ENCODE results near the gene LRMDA. TPM values are rescaled to one million over a fixed set of nuclear protein-coding genes. Genes with fewer than 3 reads are reported as not detected.

The LRMDA gene
- polyA plus RNA-seq, 1 donor (not counting 4 experiments of a cell fraction or from before 2014, with no cell fraction given), result not detected

DNA sequence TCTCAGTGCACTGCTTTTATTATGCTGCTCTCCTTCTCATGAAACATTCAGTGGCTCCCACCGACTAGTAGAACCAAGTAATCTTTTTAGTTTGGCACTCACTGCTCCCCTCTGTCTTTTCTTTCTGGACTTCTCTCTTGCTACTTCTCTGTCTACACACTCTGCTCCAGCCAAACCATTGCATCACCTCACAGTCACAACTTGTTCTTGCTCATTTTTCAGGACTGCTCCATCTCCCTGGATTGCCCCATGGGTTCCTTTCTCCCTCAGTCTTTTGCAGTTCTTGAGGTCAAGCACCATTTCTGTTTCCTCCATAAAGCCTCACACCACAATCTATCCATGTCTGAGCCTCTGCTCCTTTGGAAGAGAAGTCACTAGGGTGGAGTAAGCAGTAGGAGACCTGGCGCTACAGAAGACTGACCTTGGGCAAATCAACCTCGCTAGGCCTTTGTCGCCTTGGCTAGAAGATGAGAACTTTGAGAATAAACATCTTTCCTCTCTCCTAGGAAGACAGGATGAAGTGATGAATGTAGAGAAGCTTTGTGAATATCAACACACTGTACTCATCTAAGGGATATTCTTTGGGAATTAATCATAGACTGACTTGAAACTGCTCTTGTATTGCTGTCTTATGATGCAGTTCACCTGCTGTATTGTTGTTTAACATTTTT, 186.2 kb downstream of the LRMDA start:
- no peaks in the 10 kb centered on the region for H4K20me1 ChIP-seq (ENCODE audit: control insufficient read depth, extremely low read depth, insufficient read depth, low read length)
- H3K9me3 ChIP-seq (ENCODE audit: control insufficient read depth, low read depth, low read length), result no peaks in the 10 kb centered on the region
- no peak overlapping the region for H3K4me2 ChIP-seq (ENCODE audit: control insufficient read depth, extremely low read depth, insufficient read depth, low read depth, low read length)
- no peak overlapping the region for H2AFZ ChIP-seq (ENCODE audit: control insufficient read depth, low read length)
- TF ChIP-seq CTCF (optimal IDR thresholded peaks at IDR 0.05 in 1 of 3, IDR thresholded peaks at IDR 0.05 in 1 of 3, conservative IDR thresholded peaks at IDR 0.05 in 1 of 3; ENCODE audit: extremely low read depth in 1 of 3, insufficient read depth in 2 of 3, low read length in 3 of 3), result no peak
- TF ChIP-seq EZH2 (IDR thresholded peaks at IDR 0.05; ENCODE audit: low read length), result no peak
- DNase-seq (ENCODE audit: low read depth, low spot score) (no peak), FAIRE-seq (no peak)
- H3K9me1 ChIP-seq (ENCODE audit: control insufficient read depth, extremely low read depth, insufficient read depth, low read length), result no peaks in the 10 kb centered on the region
- no peak overlapping the region for H3K27ac ChIP-seq (ENCODE audit: control insufficient read depth, insufficient read depth, low read length)
- H3K36me3 ChIP-seq (ENCODE audit: control insufficient read depth in 2 of 2, extremely low read depth in 1 of 2, insufficient read depth in 2 of 2, low read length in 2 of 2), result no peaks in the 10 kb centered on the region
- no peak overlapping the region for H3K9ac ChIP-seq (ENCODE audit: control insufficient read depth, extremely low read depth, insufficient read depth, low read length)
- no peaks in the 10 kb centered on the region for H3K79me2 ChIP-seq (ENCODE audit: control insufficient read depth, insufficient read depth, low read length)
- dilution Hi-C loops (cut with MboI; ENCODE audit: extremely low pct_ligation_motif_present, low sequenced_read_pairs), result no loop called here
- no peaks in the 10 kb centered on the region for H3K4me1 ChIP-seq (ENCODE audit: control insufficient read depth, extremely low read depth, insufficient read depth, low read length)
- H3K27me3 ChIP-seq (ENCODE audit: control insufficient read depth, extremely low read depth, insufficient read depth, low read length), result peaks cover 4% of the 10 kb centered on the region
- H3K4me3 ChIP-seq (ENCODE audit: control insufficient read depth in 2 of 3, extremely low read depth in 1 of 3, insufficient read depth in 2 of 3, low read depth in 1 of 3, low read length in 3 of 3), result no peak overlapping the region

GRCh38 chr10:75619635-75620034, 188.2 kb downstream of the LRMDA start:
- Histone ChIP-seq H4K20me1 (ENCODE audit: control insufficient read depth, extremely low read depth, insufficient read depth, low read length) (no peaks in the 10 kb centered on the region), H3K9ac (ENCODE audit: control insufficient read depth, extremely low read depth, insufficient read depth, low read length) (no peak overlapping the region), H3K4me2 (ENCODE audit: control insufficient read depth, extremely low read depth, insufficient read depth, low read depth, low read length) (no peak overlapping the region), H2AFZ (ENCODE audit: control insufficient read depth, low read length) (no peak overlapping the region), H3K36me3 (ENCODE audit: control insufficient read depth in 2 of 2, extremely low read depth in 1 of 2, insufficient read depth in 2 of 2, low read length in 2 of 2) (no peaks in the 10 kb centered on the region), H3K9me1 (ENCODE audit: control insufficient read depth, extremely low read depth, insufficient read depth, low read length) (no peaks in the 10 kb centered on the region), H3K27me3 (ENCODE audit: control insufficient read depth, extremely low read depth, insufficient read depth, low read length) (peaks cover 3% of the 10 kb centered on the region), H3K4me1 (ENCODE audit: control insufficient read depth, extremely low read depth, insufficient read depth, low read length) (no peaks in the 10 kb centered on the region), H3K4me3 (ENCODE audit: control insufficient read depth in 2 of 3, extremely low read depth in 1 of 3, insufficient read depth in 2 of 3, low read depth in 1 of 3, low read length in 3 of 3) (no peak overlapping the region), H3K79me2 (ENCODE audit: control insufficient read depth, insufficient read depth, low read length) (no peaks in the 10 kb centered on the region), H3K9me3 (ENCODE audit: control insufficient read depth, low read depth, low read length) (no peaks in the 10 kb centered on the region), H3K27ac (ENCODE audit: control insufficient read depth, insufficient read depth, low read length) (no peak overlapping the region)
- FAIRE-seq (no peak), DNase-seq (ENCODE audit: low read depth, low spot score) (no peak)
- dilution Hi-C loops (cut with MboI; ENCODE audit: extremely low pct_ligation_motif_present, low sequenced_read_pairs), result no loop called here
- TF ChIP-seq CTCF (optimal IDR thresholded peaks at IDR 0.05 in 1 of 3, IDR thresholded peaks at IDR 0.05 in 1 of 3, conservative IDR thresholded peaks at IDR 0.05 in 1 of 3; ENCODE audit: extremely low read depth in 1 of 3, insufficient read depth in 2 of 3, low read length in 3 of 3) (no peak), EZH2 (IDR thresholded peaks at IDR 0.05; ENCODE audit: low read length) (no peak)

All from keratinocyte (primary cell).